Pulmonary artery endothelial cell (primary cell): ENCODE results near the gene FXYD3. TPM values are rescaled to one million over a fixed set of nuclear protein-coding genes. Genes with fewer than 3 reads are reported as not detected.
"Not testable (repeated sequence)": the region's sequence is repeated elsewhere in the genome, so short reads cannot be mapped to it uniquely, and the experiment has no call there.

Experiments
- DNase-seq: peaks from one replicate; pipeline ENCODE4 v3.0.0-alpha.2; 2011; ENCODE audit warnings: low read depth, low spot score
- total RNA-seq: library from RNA; depleted of rRNA; stranded (reverse); fragments of >200 nt; gene quantifications from 2 replicates; pipeline ENCODE4 v1.2.3, GENCODE V29; 2014

FXYD3 gene
- total RNA-seq, 1 donor from 2014 or later = not detected

- no peak for DNase-seq
Observed at GRCh38 chr19:35086455-35086854, 29.2 kb upstream of the FXYD3 start.

GRCh38 chr19:35087393-35087792, 28.2 kb upstream of the FXYD3 start:
- no peak for DNase-seq

DNA sequence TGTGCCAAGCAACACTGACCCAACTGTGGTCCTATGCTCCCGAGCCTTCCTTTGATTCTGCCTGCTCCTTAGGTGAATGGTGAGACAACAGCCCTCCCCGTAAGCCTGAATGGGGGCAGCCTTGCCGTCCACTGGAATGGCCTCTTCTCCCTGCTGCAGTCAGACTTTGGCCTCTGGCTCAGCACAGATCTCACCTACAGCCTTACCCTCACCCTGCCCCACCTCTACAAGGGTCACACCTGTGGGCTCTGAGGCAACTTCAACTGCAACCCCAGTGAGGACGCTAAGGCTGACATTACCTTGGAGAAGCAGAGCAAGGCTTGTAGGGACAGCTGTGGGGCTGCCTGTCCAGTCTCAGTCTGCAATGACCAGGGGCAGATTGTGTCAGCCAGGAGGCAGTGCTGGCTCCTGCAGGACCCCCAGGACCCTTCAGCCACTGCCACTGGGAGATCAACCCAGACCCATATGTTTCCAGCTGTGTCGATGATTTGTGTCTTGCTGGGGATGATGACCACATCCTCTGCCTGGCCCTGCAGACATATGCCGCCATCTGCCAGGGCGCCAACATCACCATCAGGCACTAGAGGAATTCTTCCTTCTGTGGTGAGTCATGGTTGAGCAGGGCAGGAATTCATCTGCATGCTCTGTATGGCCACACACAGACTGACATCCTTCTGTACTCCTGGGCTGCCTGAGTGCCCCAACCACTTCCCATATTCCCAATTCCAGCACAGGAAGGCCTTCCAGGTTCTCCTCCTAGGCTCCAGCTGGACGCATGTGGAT, 27.3 kb upstream of the FXYD3 start:
- DNase-seq = no peak

GRCh38 chr19:35089554-35089953, 26.1 kb upstream of the FXYD3 start:
- no peak for DNase-seq

DNA sequence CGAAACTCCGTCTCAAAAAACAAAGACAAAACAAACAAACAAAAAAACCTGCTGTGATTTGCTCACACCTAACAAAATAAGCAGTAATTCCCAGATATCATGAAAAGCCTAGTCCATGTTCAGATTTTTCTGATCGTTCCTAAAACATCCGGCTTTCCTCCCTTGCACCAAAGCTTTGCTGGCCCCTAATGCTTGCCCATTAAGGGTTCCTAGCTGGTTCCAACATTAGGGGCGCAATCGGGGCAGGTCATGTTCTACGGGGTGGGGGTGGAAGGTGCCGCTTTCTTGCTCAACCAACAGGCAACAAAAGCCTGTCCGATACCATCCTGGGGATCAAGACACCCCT, 25.5 kb upstream of the FXYD3 start:
- no peak for DNase-seq

GRCh38 chr19:35090506-35091214, 25.0 kb upstream of the FXYD3 start:
- peak; percentile 5 for DNase-seq

DNA sequence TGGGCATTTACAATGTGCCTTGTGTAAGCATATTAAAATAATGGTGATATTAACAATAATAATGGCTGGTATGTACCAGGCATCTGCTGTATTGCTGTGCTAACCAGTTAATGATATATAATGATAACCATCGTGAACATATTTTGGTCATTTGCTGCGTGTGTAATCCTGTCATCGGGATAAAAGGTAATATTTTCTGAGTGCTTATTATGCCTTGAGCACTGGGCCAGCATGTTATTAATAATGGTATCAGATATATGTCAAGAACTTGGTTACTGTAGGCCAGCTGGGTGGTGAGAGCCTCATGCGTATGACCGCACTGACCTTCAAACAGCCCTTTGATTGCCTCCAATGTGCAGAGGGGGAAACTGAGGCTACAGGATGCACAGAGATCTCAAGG, 22.2 kb upstream of the FXYD3 start:
- DNase-seq = no peak

- no peak for DNase-seq
Observed at GRCh38 chr19:35093941-35094647, 21.5 kb upstream of the FXYD3 start.

GRCh38 chr19:35094656-35095055, 21.0 kb upstream of the FXYD3 start:
- DNase-seq = no peak

DNA sequence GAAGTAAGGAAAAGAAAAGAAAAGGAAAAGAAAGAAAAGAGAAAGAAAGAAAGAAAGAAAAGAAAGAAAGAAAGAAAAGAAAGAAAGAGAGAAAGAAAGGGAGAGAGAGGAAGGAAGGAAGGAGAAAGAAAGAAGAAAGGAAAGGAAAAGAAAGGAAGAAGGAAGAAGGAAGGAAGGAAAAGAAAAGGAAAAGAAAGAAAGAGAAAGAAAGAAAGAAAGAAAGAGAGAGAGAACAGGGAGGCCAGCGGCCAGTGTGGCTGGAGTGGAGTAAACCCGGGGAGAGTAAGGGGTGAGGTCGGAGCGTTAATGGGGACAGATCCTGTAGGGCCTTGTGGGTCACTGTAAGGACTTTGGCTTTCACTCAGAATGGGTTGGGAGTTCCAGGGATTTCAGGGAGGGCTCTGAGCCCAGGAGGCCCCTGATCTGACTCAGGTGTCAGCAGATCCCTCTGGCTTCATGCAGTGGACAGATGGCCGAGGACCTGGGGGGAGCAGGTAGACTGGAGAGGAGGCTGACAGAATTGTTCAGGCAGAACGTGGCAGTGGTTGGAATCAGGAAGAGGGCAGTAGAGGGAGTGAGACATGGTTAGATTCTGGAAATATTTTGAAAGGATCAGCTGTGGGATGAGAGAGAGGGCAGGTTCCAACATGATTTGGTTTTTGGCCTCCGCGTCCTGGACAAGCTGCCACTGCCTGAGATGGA, 19.8 kb upstream of the FXYD3 start:
- no peak for DNase-seq

DNA sequence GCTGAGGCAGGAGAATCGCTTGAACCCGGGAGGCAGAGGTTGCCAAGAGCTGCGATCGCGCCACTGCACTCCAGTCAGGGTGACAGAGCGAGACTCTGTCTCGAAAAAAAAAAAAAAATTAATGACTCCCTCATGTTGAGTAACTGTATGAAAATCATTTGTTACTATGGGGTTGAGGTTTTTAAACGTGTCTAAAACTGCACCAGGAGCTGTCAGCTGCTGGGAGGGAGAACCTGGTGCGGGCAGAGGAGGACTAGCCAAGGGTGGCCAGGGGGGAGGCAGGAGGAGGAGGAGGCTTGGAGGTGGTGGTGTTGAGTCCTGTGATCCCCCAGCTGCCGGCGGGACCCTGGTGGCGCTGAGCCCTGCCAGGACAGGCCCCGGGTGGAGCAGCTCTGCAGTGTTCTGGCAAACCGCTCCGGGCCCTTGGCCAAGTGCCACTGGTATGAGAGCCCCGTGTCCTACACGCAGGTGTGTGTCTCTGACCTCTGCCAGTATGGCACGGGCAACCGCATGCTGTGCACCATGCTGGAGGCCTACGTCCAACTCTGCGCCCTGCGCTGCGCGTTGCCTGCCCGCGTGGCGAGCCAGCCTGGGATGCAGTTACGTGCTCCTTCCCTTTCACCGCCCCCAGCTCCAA, 17.1 kb upstream of the FXYD3 start:
- DNase-seq = no peak

GRCh38 chr19:35099155-35099896, 16.3 kb upstream of the FXYD3 start:
- no peak for DNase-seq

DNA sequence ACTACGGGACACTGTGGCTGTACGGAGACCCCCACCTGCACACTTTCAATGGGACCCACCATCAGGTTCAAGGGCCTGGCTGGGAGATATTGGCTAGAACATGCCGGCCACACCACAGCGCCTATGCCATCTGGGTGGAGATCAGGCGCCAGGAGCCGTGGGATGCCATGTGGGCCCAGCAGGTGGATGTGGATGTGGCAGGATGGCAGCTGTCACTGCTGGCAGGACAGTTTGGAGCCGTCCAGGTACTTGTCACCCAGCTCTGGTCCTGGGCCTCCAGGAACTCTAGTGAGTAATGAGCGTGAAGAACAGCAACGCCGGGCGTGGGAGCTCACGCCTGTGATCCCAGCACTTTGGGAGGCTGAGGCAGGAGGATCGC, 15.7 kb upstream of the FXYD3 start:
- no peak for DNase-seq

DNA sequence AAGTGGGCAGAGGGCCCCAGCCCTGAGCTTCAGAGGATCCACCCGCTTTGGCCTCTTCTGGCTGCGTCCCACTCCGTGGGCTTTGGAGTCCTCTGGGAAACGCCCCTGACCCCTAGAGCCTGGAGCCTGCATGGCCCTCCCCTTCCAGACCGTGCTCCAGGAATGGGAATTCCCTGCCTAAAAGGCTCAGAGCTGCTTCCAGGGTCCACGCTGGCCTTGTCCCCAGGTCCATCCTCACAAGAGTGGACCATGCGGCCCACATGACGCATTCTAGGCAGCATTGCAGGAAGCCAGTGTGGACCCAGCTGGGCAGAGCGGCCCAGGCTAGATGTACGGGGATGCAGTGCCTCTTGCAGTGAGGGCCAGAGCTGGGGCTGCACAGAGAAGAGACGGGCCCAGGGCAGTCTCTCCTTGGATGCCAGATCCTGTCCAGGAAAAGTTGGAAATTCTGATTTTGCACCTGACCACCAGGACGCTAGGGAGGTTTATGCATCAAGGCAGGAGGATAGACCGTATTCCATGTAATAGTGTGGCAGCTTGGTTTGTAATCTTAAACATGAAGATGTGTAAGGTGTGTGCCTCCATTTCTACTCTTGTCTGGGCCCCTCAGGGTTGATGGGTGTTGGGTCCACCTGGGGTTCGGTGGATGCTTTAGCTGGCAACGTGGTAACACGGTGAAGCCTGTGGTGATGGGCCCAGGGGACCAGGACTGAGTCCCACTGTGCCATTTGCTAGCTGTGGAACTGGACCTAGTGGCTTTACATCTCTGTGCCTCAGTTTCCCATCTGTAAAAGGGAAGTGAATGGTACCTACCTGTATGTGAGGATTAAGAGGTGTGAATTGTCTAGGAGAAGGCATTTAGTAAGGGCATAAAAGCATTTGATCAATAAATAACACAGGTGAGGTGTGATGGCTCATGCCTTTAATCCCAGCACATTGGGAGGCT, 14.8 kb upstream of the FXYD3 start:
- DNase-seq = no peak

- DNase-seq = not testable (repeated sequence)
Observed at GRCh38 chr19:35101949-35102348, 13.7 kb upstream of the FXYD3 start.

- DNase-seq = not testable (repeated sequence)
Observed at GRCh38 chr19:35103614-35104013, 12.0 kb upstream of the FXYD3 start.

GRCh38 chr19:35104361-35104760, 11.3 kb upstream of the FXYD3 start:
- DNase-seq = no peak

GRCh38 chr19:35105047-35105410, 10.6 kb upstream of the FXYD3 start:
- DNase-seq = no peak

DNA sequence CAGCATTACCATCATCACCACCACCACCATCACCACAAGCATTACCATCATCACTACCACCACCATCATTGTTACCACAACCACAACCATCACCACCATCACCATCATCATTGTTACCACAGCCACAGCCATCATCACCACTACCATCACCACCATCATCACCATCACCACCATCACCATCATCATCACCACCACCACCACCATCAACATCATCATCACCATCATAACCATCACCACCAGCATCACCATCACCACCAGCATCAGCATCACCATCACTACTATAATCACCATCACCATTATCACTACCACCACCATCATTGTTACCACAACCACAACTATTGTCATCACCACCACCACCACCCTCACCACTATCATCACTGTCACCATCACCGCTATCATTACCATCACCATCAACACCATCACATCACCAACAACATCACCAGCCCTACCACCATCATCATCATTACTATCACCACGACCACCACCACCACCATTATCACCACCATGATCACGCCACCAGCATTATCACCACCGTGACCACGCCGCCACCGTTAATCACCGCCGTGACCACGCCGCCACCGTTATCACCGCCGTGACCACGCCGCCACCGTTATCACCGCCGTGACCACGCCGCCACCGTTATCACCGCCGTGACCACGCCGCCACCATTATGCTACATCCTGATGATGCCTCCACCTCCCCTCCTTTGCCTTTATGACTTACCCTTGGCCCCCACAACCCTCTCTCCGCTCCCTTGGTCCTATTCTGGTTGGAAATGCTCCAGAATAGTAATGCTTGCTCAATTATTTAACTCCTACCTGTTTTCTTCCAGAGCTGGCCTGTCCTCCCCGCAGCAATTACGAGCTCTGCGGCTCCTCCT, 10.0 kb upstream of the FXYD3 start:
- DNase-seq = no peak
